Activated CD4-positive, alpha-beta T cell treated with anti-CD3 and anti-CD28 coated beads, Interleukin-2, amount 50 U/mL, for 24 hours (primary cell): ENCODE measurements around the gene PDE4D.

ENCODE experiments used
- DNase-seq, 2 donors: peaks; one replicate each; pipeline ENCODE4 v3.0.0-alpha.2; 2020; ENCODE audit warnings: low read depth in 1 of 2, low spot score in 1 of 2

The PDE4D gene

DNA sequence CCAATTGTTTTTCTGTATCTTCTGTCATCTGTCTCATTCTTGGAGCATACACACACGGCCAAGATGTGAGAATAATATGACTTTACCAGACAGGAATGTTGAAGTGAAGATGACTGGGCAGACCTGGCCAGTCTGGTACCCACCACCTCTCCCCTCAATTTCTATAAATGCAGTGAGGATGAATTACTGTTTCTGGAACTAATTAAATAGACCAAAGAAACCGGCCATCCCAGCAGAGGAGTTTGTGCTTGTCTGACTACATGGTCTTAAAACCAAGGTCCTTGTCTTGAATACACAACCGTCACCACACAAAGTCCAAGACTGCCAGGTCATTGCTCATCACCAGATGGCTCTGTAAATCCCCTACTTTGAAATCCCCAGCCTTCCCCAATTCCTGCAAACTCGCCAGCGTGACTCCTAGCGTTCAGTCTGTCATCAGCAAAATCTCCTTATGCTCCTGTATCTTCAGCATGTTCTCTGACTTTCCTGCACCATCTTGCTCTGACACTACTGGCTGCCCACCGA is 147.2 kb downstream of the PDE4D start:
- DNase-seq: no peak

DNA sequence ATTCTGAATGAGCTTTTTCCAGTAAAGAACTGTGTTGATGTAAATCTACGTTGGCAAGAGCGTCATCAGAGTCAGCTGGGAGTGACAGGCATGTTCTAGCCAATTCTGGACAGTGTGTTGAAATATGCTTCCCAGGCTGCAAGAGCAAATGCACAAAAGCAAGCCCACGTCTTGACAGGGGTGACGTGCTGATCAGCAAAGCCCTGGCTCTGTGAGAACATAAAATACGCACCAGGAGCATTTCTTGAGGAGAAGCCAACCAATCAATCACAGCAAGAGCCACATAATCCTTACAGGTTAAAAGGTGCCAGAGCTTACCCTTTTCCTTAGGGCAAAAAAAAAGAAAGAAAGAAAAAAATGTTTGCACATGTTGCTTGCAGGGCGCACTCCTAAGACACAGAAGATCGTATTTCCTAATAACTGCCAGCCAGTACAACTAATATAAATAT is 148.1 kb downstream of the PDE4D start:
- no peak for DNase-seq

DNA sequence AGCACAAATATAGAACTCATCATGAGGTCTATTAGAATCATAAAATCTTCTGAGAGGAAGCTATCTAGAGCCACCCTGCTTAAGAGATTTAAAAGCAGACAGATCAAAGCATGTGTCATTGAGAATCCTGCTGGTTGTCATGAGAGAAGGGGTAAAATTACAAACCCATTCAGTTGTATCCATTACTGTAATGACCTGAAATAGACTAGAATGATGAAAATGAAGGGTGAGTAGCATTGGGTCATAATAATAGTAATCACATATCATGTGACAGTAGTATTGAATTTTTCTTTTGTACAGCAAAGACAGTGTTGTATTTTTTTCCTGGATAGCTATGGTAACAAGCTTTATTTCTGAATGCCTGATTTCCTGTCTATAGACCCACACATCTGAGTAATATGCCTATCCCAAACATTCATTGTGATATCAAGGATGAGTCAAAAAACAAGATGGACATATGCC is 149.0 kb downstream of the PDE4D start:
- DNase-seq: no peak

DNA sequence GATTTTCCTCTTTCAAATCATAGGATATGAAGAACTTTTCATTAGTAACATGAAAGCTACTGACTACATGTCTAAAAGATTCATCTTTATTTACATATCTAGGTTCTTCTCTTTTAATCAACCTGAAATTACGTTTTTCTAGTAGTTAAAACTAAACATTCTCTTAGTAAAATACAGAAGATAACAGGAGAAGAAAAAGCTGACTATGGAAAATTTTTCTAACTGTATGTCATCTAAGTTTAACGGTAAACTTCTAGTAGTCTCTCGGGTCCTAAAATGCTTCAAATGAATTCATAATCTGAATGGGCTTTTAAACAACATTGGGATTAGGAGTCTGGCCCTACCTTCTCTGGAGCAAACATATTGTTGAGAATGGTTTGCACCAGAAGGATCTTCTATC is 151.9 kb downstream of the PDE4D start:
- no peak for DNase-seq

DNA sequence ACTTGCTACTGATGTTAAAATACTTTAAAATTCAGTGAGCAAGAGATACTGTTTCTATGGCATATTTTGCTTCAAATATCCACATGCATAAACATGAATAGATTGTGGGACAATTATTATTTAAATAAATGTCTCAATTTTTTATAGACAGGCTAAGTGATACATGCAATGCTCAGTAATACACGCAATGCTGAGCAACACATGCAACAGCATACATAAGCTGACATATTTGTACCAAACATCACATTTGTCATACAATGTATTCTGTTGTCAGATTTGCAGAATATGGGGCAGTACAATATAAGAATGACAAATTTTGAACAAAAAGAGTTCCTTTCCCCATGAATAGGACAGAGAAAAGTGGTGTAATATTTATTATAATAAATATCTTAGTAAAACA is 155.5 kb downstream of the PDE4D start:
- no peak for DNase-seq

DNA sequence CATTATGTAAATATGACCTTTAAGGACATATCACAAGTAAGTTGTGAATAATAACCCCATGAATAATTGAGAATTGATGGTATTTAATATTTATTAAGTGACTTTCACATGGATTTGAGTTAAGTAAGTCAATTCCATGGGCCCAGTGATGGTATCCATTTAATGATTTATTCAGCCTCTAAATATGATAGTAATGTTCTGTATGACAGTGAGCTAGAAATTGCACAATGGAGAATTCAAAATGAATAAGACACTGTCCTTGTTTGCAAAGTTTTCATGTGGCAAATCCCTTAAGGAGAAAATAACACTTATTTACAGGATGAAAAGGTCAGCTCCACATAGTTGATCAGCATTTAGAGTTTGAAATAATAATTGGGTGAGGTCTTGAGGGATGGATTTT is 160.7 kb downstream of the PDE4D start:
- no peak for DNase-seq

DNA sequence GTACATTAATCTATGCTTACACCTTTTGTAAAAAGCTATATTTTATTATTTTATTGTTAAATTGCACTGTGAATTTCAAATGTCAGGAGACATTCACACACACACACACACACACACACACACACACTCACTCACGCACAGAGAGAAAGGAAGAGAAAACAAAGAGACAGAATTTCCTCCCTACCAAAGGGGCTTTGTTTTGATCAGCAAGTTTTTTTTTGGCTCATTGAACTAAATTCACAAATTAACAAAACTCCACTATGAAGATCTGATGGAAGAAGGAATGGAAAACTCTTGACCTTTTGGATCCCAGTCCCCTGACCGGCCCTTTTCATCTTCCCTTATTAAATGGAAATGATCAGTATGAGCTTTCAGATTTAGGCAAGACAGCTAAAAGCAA is 161.2 kb downstream of the PDE4D start:
- no peak for DNase-seq

DNA sequence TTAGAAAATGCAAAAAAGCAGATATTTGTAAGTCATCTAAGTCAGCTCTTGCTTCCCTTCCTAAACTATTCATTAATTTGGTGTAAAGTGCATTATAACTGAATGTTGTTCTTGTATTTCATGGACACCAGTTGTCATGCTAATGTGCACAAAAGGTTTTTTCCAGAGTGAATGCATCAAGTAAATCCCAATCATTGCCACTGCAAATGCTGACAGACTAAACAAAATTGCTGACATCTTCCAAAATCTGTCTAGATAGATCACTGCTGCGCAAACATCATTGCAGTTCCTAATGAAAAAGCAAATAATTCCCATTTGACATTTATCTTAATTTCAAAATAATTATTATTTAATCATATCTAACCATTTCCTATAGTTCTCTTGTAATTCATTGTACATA is 161.7 kb downstream of the PDE4D start:
- no peak for DNase-seq

DNA sequence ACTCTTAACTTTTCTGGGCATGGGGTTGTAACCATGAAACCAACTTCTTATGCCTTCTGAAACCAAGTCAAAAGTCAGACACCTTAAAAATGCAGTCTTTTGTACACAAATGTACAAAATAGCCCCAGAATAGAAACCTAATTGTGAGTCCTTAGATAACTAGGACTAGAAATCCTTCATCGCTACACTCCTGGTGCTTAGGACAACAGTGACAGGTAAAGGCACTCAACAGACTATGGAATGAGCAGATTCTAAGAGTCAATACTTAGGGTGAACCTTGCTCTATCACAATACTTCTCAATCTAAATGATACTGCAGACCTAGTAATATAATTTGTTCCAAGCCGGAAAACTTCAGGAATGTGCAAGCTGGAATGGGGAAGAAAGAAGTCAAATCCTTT is 163.7 kb downstream of the PDE4D start:
- DNase-seq: no peak

DNA sequence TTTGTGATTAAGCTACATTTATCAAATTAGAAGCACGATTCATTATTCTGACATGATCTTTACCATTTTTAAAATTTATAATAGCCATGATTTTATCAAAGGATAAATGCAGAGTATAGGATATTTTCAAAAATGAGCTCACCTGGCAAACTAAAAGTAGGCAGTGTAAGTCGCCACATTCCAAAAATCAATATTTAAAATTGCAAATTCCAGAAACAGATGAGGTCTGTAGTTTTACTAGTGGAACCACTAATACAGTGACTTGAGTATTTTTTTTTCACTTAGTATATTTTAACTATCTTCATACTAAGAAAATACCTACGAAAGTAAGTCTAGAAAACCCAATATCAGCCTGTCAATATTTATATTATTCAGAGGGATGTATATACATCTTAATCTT is 164.2 kb downstream of the PDE4D start:
- DNase-seq: no peak

DNA sequence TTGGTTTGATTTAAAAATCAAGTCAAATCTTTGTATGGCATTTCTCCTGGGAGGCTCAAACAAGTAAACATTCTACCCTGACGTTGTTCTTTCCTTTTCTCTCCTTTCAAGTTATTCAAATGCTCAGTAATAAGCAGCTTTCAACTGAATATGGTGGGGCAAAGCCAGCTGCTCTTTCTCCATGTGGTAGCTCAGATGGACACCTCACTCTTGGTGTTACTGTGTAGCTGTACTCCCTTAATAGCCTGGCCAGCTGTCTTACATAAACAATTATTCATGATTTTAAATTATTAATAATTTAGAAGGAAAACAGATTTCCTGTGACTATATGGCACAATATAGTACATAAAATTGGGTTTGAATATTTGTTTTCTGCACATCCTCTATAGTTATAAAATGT is 165.2 kb downstream of the PDE4D start:
- no peak for DNase-seq

DNA sequence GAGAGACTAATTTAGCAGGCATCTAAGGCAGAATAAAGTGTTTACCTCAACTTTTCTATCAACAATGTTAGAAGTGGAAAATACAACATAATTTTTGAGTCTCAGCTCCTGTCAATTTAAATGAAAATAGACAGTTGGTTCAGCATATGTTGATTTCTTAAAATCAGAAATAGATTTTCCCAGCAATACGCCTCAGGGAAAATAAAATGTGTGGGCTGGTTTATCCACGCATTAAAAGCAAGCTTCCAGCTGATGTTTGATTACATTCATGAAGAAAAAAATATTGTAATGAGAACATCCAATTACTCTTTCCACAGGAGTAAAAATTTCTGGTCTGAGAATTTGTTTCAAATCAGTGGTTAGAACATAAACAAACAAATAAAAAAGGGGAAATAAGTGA is 166.3 kb downstream of the PDE4D start:
- no peak for DNase-seq

DNA sequence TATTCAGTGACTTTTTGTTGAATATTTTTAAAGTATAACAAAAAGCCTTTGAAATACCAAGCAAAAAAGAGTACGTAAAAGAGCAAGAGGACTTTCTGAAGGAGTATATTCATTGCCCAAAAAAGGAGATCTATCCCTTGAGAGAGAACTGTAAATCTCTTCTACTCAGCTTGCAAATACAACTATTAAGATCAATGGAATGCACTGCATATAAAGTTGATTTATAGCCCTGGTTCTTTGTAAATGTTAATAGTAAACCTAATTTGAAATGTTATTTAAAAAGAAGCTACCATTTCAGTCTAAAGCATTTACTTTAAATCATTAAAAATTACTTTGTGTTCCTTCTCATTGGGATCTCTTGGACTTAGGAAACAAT is 168.1 kb downstream of the PDE4D start:
- no peak for DNase-seq

DNA sequence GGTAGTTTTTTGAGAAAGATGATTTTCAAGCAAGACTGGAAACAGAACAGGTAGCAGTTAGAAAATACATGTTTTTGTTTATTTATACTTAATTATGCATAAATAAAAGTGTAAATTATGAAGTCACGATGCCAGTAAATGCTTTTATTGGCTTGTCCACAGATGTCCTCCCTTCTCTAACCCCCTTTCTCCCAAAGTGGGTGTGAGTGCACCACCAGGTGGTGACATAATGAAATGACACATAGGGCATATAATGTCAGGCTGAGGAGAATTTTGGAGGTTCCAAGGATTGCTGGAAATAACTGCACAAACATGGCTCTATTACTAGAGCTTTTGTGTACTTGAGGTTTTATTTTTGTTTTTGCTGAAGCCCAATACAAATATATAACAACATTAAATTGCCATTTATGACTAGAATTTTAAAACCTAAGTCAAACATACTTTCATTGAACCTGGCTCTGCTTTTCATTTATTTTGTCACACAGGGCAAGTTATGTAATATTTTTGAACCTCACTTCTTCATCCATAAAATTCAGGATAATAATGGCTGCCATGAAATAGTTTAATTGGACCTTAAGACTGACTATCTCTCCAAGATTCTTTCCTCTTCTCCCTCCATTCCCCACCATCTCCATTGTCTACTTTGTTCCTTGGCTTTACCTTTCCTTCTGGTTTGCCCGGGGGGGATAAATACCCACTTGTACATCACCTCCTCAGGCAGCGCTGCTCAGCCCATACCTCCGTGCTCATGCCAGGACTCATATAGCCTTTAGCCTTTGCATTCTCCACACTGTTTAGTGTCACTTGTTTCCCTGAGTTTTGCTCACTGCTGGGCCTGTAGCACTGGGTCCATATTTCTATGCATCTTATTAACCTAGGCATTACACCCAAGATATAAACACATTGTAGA is 168.8 kb downstream of the PDE4D start:
- peak in 1 of 2 donors; percentile 2 for DNase-seq

DNA sequence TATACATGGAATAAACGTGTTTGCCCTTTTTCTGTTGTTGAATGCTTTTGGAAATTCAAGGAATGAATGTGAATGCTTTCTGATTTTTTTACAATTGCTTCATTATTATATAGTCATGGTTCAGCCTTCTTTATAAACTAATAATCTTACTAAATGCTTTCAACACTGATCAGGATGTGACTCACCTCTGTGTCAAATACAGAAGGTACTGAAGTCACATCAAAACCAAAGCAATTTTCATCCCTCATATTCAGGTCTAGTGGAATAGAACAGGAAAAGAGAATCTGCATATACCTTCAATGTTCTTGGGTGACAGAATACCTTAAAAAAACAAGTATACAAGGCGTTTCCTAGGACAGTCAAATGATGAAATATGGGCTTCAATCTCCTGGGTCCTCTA is 170.7 kb downstream of the PDE4D start:
- DNase-seq: no peak

DNA sequence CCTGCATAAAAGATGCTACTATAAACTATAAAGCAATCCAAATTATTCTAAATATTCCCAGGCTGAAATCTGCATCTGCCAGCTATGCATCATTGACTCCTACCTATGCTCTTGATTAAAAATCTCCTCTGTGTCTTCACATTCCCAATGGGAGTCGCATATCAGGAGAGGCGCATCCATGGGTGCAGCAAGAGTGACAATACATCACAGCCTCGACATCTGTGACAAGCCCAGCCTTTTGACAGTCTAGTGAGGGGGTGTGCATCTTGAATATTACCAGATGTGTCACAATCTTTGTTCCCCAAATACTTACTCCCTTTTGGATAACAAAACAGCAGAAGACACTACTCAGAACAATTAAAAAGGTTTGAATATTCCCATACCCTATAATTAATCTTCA is 171.8 kb downstream of the PDE4D start:
- no peak for DNase-seq

DNA sequence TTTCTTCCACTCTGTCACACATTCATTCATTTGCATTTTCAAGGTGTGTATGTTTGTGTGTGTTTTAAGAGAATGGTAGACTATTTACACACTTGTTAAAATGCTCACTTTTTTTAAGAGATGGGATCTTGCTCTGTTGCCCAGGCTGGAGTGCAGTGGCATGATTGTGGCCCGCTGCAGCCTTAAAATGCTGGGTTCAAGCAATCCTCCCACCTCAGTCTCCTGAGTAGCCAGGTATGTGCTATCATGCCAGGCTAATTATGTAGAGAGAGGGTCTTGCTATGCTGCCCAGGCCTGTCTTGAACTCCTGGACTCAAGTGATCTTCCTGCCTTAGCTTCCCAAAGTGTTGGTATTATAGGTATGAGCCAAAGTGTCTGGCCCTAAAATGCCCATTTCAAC is 173.5 kb downstream of the PDE4D start:
- DNase-seq: no peak

DNA sequence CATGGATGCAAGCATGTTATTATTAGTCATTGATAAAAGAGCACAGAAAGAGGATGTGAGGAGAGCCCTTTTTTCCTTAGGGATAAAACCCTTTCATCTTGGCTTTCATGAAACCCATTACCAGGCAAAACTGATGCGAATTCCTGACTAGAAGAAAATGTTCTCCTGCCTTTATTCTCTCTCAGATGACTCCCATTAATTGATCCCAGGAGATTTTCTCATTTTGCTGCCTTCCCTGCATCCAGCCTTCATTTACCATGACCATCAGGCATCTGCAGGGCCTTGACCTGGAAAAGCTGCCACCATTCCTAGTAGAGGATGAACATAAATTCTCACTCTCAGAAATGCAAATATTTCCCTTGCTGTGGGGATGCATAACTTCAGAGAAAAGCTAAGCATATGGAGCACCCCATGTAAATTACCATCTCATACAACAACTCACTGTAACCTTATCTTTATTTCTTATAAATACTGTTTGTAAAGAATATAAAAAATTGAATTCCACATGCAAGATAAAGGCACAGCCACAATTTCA is 176.5 kb downstream of the PDE4D start:
- DNase-seq: no peak

DNA sequence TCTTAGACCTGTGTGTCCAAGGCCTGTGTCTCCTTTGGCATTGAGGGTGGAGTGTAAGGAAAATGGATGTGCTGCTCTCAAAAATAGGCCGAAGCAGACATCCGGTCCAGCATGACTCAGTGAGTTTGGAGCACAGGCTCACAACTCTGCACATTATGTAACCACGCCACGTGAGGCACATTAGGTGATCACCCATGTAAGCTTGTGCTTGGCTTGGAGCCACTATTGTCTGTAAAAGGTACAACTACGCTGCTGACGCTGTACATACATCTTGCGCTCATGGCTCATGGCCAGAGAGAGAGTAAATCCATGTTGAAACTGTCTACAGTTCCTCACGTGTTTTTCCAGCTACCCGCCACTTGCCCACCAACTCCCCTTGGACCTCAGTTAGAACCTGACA is 177.5 kb downstream of the PDE4D start:
- no peak for DNase-seq

DNA sequence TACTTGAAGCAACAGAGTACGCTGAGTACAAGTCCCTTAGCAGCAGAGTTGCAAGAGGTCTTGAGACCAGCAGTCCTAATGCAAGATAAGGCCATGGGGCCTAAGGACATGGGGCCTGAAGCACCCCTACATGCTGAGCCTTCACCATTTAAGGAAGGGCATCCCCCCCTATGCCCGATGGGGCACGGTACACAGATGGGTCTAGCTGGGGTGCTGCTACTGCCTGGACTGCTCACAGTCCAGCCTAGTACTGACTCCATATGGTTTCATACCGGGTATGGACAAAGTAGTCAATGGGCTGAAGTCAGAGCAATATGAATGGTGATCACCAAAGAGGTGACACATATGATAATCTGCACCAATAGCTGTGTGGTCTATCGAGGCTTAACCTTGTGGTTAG is 178.3 kb downstream of the PDE4D start:
- DNase-seq: no peak

DNA sequence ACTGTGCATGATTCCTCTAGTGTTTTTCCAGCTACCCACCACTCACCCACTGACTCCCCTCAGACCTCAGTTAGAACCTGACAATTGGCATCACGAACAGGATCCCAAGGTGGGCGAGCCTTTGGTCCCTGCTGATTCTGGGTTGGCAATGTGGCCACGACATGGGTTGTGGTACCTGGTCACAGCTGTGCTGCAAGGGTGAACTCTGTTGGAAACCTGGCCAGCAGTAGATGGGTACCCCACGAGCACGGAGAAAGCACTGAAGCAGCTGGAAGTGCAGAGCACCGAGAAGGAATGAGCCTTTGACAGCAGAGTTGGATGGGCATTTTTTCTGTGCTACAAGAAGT is 180.1 kb downstream of the PDE4D start:
- no peak for DNase-seq

DNA sequence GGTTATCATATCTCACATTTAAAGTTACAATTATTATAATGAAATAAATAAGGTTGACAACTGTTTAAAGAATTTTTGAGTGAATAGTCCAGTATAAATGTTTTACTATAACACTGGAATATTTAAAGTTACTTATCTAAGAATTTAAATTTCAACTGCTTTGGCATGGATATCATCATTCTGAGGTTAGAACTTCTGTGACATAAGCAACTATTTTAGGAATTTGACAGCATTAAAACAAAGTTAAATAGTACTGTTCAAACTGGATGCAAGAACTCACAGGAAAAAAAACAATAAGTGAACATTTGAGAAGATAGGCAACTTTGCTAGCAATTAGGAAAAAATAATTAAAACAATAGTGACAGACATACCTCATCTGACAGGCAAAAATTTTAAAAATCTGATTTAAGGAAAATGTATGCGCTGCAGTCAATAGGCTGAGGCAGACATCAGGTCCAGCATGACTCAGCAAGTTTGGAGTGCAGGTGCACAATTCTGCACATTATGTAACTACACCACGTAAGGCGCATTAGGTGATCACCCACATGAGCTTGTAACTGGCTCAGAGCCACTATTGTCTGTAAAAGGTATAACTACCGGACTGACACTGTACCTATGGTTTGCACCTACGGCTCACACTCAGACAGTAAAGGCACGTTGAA is 180.6 kb downstream of the PDE4D start:
- no peak for DNase-seq
